Stimulated activated CD8-positive, alpha-beta memory T cell treated with anti-CD3 and anti-CD28 coated beads, Interleukin-15, amount 100 ng/mL, for 4 hours (primary cell): ENCODE data around the gene ENO2.

ENCODE experiments used
- DNase-seq, 2 donors: peaks; one replicate each; pipeline ENCODE4 v3.0.0-alpha.2; 2020; ENCODE audit warnings: low read depth in 2 of 2

ENO2 gene

DNA sequence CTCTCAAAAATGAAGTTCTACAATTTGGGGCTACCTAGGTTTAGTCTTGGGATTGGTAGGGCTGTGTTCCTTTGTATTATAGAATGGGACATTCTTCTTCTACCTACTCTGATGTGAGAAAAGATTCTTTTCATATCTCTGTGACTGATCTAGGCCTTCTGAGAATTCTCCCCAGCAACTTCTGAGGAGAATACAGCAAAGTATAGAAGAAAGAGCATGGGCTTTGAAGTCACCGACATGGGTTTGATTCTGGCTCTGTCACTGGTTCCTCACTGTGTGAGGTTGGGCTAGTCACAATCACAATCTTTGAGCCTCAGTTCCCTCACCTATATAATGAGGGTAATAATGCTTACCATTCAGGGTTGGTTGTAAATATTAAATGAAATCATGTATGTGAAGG, 18.4 kb downstream of the ENO2 start:
- no peak for DNase-seq

DNA sequence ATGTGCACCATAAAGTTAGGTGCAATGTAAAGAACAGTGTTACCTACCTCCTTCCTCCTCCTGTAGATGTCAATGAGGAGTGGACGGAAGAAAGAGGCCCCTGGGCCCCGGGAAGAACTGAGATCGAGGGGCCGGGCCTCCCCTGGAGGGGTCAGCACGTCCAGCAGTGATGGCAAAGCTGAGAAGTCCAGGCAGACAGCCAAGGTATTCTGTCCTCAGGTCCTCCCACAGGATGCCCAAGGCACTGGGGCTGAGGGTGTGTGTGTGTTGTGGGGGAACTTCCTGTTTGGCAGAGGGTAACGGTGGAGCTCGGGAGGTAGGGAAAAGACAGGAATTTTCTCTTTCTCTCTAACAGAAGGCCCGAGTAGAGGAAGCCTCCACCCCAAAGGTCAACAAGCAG, 19.7 kb downstream of the ENO2 start:
- no peak for DNase-seq

DNA sequence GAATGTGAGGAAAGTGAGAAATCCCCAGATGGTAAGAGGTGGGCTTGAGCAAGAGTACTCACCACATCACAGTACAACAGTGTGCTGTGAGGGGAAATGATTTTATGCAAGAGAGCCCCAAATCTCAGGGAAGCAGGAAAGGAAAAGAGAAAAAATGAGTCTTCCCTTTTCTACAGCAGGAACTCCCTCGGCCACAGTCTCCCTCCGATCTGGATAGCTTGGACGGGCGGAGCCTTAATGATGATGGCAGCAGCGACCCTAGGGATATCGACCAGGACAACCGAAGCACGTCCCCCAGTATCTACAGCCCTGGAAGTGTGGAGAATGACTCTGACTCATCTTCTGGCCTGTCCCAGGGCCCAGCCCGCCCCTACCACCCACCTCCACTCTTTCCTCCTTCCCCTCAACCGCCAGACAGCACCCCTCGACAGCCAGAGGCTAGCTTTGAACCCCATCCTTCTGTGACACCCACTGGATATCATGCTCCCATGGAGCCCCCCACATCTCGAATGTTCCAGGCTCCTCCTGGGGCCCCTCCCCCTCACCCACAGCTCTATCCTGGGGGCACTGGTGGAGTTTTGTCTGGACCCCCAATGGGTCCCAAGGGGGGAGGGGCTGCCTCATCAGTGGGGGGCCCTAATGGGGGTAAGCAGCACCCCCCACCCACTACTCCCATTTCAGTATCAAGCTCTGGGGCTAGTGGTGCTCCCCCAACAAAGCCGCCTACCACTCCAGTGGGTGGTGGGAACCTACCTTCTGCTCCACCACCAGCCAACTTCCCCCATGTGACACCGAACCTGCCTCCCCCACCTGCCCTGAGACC, 21.2 kb downstream of the ENO2 start:
- DNase-seq: no peak

DNA sequence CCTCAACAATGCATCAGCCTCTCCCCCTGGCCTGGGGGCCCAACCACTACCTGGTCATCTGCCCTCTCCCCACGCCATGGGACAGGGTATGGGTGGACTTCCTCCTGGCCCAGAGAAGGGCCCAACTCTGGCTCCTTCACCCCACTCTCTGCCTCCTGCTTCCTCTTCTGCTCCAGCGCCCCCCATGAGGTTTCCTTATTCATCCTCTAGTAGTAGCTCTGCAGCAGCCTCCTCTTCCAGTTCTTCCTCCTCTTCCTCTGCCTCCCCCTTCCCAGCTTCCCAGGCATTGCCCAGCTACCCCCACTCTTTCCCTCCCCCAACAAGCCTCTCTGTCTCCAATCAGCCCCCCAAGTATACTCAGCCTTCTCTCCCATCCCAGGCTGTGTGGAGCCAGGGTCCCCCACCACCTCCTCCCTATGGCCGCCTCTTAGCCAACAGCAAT, 21.8 kb downstream of the ENO2 start:
- DNase-seq: no peak

DNA sequence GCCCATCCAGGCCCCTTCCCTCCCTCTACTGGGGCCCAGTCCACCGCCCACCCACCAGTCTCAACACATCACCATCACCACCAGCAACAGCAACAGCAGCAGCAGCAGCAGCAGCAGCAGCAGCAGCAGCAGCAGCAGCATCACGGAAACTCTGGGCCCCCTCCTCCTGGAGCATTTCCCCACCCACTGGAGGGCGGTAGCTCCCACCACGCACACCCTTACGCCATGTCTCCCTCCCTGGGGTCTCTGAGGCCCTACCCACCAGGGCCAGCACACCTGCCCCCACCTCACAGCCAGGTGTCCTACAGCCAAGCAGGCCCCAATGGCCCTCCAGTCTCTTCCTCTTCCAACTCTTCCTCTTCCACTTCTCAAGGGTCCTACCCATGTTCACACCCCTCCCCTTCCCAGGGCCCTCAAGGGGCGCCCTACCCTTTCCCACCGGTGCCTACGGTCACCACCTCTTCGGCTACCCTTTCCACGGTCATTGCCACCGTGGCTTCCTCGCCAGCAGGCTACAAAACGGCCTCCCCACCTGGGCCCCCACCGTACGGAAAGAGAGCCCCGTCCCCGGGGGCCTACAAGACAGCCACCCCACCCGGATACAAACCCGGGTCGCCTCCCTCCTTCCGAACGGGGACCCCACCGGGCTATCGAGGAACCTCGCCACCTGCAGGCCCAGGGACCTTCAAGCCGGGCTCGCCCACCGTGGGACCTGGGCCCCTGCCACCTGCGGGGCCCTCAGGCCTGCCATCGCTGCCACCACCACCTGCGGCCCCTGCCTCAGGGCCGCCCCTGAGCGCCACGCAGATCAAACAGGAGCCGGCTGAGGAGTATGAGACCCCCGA, 22.5 kb downstream of the ENO2 start:
- no peak for DNase-seq

DNA sequence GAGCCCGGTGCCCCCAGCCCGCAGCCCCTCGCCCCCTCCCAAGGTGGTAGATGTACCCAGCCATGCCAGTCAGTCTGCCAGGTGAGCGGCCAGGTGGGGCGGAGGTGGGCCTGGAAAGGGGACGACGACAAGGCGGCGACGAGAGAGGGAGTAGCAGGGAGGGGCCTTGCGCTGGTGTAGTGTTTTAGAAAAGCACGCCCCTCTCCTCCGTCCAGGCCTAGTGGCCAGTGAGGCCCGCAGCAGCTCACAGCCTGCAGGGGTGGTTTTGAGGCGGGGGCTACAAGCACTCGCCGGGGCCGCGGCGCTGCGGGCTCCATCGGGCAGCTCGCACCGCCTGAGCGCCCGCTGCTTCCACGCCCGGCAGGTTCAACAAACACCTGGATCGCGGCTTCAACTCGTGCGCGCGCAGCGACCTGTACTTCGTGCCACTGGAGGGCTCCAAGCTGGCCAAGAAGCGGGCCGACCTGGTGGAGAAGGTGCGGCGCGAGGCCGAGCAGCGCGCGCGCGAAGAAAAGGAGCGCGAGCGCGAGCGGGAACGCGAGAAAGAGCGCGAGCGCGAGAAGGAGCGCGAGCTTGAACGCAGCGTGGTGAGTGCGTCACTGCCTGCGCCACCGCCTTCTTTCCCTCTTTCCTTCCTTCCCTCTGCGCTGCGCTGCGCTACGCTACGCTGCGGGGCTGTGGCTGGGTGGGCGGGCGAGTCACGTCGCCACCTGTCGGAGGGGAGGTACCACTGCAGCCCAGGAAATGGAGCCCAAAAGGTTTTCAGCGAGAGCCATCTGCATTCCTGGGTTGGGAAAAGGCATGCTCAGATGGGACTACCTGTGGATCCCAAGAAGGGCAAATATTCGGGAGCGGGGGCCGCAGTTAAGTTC, 23.3 kb downstream of the ENO2 start:
- DNase-seq: peak; percentile 85 to 87

DNA sequence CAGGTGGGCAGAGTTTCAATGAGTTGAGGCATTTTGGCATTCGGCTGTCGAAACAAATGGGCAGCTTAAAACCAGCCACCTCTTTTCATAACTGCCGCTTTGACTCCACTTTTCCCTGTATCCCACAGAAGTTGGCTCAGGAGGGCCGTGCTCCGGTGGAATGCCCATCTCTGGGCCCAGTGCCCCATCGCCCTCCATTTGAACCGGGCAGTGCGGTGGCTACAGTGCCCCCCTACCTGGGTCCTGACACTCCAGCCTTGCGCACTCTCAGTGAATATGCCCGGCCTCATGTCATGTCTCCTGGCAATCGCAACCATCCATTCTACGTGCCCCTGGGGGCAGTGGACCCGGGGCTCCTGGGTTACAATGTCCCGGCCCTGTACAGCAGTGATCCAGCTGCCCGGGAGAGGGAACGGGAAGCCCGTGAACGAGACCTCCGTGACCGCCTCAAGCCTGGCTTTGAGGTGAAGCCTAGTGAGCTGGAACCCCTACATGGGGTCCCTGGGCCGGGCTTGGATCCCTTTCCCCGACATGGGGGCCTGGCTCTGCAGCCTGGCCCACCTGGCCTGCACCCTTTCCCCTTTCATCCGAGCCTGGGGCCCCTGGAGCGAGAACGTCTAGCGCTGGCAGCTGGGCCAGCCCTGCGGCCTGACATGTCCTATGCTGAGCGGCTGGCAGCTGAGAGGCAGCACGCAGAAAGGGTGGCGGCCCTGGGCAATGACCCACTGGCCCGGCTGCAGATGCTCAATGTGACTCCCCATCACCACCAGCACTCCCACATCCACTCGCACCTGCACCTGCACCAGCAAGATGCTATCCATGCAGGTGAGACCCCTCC, 24.2 kb downstream of the ENO2 start:
- DNase-seq: no peak

DNA sequence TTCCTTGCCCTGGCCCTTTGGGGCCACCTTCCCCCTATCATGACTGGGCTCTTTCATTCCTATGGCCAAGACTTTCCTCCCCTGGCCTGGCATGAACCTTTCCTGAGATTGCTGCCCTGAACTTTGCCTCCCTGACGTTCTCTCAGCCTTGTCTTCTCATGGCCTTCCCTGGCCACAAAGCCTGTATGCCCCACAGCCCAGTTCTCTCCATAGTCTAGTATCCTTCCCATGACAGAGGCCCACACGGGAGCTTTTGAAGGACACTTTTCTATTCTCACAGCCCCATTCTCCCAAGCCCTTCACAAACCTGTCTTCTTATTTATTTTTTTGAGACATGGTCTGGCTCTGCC, 24.8 kb downstream of the ENO2 start:
- DNase-seq: no peak

DNA sequence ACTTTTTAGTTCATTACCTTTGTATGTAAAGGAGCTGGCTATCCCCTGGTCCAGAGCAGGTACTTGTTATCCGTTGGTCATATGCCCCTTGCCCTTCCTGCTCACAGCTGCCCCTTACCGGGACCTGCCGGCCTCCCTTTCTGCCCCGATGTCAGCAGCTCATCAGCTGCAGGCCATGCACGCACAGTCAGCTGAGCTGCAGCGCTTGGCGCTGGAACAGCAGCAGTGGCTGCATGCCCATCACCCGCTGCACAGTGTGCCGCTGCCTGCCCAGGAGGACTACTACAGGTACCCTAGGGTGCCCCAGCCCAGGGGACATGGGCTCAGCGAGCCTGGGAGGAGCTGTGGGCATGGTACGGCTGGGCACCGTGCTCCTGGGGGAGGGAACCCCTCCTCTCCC, 26.9 kb downstream of the ENO2 start:
- DNase-seq: no peak

DNA sequence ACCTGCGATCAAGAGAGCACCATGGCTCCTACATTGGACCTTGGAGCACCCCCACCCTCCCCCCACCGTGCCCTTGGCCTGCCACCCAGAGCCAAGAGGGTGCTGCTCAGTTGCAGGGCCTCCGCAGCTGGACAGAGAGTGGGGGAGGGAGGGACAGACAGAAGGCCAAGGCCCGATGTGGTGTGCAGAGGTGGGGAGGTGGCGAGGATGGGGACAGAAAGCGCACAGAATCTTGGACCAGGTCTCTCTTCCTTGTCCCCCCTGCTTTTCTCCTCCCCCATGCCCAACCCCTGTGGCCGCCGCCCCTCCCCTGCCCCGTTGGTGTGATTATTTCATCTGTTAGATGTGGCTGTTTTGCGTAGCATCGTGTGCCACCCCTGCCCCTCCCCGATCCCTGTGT, 27.4 kb downstream of the ENO2 start:
- DNase-seq: no peak

DNA sequence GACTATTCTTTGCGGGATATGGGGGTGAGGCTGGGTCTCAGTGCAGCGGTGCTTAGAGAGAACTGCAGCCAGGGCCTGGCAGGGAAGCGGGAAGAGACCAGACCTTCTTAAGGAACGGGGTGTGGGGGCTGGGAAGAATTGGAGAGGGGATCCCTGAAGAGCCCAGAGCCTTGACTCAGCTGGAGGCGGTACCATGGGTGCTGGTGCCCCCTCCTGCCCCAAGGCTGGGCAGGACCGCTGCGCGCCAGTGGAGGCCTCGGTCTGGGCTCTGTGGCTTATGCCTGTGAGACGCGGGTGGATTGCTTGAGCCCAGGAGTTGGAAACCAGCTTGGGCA, 27.9 kb downstream of the ENO2 start:
- DNase-seq: no peak

DNA sequence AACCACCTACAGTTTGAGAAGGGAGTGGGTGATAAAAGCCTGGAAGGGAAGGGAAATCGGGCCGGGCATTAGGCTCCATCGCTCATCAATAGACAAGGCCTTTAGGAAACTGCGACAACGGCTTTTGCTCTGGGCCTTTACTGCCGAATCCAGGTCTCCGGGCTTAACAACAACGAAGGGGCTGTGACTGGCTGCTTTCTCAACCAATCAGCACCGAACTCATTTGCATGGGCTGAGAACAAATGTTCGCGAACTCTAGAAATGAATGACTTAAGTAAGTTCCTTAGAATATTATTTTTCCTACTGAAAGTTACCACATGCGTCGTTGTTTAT, 29.0 kb downstream of the ENO2 start:
- DNase-seq: no peak

DNA sequence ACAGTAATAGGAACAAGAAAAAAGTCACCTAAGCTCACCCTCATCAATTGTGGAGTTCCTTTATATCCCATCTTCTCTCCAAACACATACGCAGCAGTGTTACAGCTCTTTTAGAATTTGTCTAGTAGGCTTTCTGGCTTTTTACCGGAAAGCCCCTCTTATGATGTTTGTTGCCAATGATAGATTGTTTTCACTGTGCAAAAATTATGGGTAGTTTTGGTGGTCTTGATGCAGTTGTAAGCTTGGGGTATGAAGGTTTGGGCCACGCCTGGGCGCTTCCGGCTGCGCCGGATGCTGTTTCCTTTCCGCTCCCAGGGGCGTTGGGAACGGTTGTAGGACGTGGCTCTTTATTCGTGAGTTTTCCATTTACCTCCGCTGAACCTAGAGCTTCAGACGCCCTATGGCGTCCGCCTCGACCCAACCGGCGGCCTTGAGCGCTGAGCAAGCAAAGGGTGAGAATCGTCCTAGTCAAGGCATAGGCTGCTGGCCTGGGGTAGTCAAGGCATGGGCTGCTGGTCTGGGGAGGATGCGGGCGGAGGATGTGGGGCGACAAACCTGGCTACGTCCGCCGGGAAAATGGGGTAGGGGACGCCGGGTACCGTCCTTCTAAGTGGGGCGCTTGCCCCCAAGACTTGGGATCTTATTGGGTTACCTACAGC, 29.5 kb downstream of the ENO2 start, which contains the start of the genes C12orf57 and RNU7-1:
TSS of gene C12orf57 (plus strand) at position 301 of the 659 bp plus-strand sequence. CDS start at position 401, 100 bp downstream.
TSS of gene RNU7-1 (plus strand) at position 95 of the 659 bp plus-strand sequence.
- no peak for DNase-seq

DNA sequence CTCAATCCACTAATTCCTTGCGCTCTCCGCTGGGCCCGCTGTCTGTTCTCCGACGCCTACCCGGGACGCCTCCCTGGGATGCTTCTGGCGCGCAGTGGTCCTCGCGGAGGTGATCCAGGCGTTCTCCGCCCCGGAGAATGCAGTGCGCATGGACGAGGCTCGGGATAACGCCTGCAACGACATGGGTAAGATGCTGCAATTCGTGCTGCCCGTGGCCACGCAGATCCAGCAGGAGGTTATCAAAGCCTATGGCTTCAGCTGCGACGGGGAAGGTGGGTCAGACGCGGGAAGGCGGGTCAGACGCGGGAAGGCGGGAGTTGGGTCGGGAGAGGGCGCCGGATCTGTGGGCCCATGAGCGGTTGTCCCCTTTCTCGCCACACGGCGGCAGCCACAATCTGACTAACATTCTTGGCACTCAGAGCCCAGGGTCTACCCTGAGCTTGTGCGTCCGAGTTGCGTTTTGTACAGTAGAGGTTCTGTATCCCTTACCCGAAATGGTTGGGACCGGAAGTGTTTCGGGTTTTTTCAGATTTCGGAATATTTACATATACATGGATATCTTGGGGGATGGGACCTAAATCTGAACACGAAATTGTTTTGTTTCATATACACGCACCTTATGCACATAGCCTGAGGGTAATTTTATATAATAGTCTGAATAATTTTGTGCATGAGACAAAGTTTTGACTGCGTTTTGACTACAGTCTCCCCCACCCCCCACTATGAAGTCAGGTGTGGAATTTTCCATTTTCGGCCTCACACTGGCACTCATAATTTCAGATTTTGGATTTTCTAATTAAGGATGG, 30.2 kb downstream of the ENO2 start:
- DNase-seq: peak; percentile 67 to 74

DNA sequence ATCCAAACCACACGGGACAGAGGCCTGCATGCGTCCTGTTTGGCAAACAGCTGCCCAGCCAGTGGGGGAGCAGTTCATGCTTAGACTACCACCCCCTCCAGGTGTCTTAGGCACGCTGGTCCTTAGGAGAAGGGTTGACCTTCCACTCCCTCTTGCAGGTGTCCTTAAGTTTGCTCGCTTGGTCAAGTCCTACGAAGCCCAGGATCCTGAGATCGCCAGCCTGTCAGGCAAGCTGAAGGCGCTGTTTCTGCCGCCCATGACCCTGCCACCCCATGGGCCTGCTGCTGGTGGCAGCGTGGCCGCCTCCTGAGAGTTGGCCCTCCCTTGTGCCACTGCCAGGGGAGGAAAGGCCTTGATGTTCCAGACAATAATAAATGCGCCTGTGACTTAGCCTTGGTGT, 31.2 kb downstream of the ENO2 start:
- no peak for DNase-seq

DNA sequence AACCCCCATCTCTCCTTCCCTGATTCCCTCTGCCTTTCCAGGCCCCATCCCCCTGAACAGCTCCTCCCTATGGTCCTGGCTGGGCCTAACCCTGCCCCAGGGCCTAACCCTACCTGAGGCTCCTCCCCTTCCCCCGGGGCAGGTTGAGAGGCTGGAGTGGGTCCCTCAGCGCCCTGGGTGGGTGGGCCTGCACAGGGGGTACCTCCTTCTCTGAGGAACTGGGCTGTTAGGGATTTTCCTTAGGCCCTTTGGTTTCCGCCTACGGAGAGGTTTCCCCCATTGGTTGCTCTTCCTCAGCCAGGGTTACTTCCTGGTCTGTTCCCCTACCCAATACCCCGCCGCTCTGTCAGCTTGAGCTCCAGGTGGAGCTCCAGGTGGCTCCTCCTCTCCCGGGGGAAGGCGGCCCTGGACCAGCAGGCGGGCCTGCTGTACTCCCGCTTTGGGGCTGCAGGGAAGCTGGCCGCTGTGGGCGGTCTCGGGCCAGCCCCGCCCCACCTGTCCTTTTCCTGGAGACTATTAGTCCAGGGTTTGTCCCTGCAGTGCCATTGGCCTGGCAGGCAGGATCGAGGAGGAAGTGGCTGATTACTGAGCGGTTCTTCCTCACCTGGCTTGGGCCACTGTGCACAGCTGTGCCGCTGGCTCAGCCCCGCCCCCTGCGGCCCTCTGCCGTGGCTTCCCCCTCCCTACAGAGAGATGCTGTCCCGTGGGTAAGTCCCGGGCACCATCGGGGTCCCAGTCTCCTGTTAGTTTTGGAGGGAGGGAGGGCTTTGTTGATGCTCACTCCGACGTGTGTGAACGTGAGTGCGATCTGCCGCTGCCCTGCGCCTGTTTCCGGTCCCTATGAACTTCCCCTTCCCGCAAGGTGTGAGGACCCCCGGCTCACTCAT, 31.9 kb downstream of the ENO2 start:
- DNase-seq: no peak

DNA sequence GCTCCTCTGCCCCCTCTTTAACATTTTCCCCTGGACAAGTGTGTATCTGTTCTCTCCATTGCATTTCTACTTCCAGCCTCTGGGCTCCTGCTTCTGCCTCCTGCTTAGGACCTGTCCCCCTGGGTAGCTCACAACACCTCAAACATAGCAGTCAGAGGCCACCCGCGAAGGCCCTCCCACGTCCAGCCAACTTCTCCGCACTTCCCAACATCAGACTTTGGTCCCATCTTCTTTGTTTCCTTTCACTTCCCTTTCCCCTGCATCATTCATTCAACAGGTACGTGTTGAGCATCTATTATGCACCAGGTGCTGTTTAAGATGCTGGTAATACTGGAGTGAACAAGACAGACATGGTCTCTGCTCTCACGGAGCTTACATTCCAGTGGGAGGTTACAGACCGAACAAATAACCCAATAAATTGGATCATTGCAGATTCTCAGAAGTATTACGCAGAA, 32.6 kb downstream of the ENO2 start:
- DNase-seq: no peak

DNA sequence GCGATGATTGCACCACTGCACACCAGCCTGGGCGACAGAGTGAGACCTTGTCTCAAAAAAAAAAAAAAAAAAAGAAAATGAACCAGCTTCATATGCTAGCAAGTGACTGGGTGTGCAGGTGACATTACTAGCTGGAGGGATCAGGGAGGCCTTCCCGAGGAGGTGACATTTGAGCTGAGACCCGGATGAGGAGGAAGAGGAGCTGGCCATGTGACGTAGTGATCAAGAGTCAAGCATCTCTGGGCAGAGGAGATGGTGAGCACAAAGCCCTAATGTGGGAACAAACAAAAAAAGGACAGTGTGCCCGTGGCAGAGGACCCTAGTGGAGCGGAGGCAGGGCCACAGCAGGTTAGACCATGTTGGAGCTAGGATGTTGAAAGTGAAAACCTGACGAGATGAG, 33.2 kb downstream of the ENO2 start:
- no peak for DNase-seq
